Esophagus muscularis mucosa (tissue), 4 donors: ENCODE data around the gene MYPN. TPM values are rescaled to one million over a fixed set of nuclear protein-coding genes. Genes with fewer than 3 reads are reported as not detected.

ENCODE experiments used
- DNase-seq: peaks from one replicate; pipeline ENCODE4 v3.0.0-alpha.2; 2017; ENCODE audit errors: extremely low spot score
- H3K27ac ChIP-seq, 4 donors: fragments of 200-600 bp; sonication (generic); replicated peaks in 1 of 4; 1 replicate in 3 of 4; 2 replicates in 1 of 4; pipeline ENCODE4 v1.5.1; 2016 to 2019; ENCODE audit warnings: mild to moderate bottlenecking in 1 of 4
- H3K27me3 ChIP-seq, 4 donors: fragments of 200-600 bp; sonication (generic); one replicate each; pipeline versions ENCODE4 v1.5.1 to v1.6.0; 2016 to 2019
- H3K36me3 ChIP-seq, 4 donors: fragments of 200-600 bp; sonication (generic); one replicate each; pipeline ENCODE4 v1.5.1; 2016 to 2019
- H3K4me1 ChIP-seq, 4 donors: fragments of 200-600 bp; sonication (generic); one replicate each; pipeline ENCODE4 v1.5.1; 2016 to 2019
- H3K4me3 ChIP-seq, 4 donors: fragments of 200-600 bp; sonication (generic); 1 replicate in 2 of 4; 2 replicates in 2 of 4; pipeline ENCODE4 v1.5.1; 2016 to 2019; ENCODE audit warnings: mild to moderate bottlenecking in 4 of 4, moderate library complexity in 1 of 4
- H3K9me3 ChIP-seq, 4 donors: fragments of 200-600 bp; sonication (generic); 1 replicate in 3 of 4; 2 replicates in 1 of 4; pipeline ENCODE4 v1.5.1; 2016 to 2019
- EP300 ChIP-seq: sonication (generic); formaldehyde crosslinking; IDR thresholded peaks from one replicate; pipeline ENCODE4 v1.6.1; 2017; ENCODE audit warnings: antibody characterized with exemption
- POLR2A ChIP-seq: fragments of 450-650 bp; IDR thresholded peaks from one replicate; pipeline ENCODE4 v1.6.1; 2017; ENCODE audit warnings: antibody characterized with exemption, moderate library complexity, mild to moderate bottlenecking, low read depth
- POLR2AphosphoS5 ChIP-seq, 2 donors: sonication (generic); formaldehyde crosslinking; IDR thresholded peaks; one replicate each; pipeline ENCODE4 v1.6.1; 2017; ENCODE audit warnings: antibody characterized with exemption in 2 of 2
- WGBS: methylation state at CpG from one replicate; pipeline ENCODE4 v1.1.5; 2018; 5-methylcytosine and 5-hydroxymethylcytosine counted together
- intact Hi-C: fragments of 100-400 bp; cut with DNase I; formaldehyde crosslinking; loops from one replicate; pipeline ENCODE4 v1.15.1; 2023
- total RNA-seq, 4 donors: library from RNA; depleted of rRNA; stranded (reverse); fragments of >200 nt; gene quantifications; one replicate each; pipeline versions ENCODE4 v1.1.0 to v1.2.1, GENCODE V29; 2016
- TF ChIP-seq, protein P1 (sequence below), 3 experiments: fragments of 200-600 bp in 2 of 3; fragments of 450-650 bp in 1 of 3; sonication (generic) in 2 of 3; IDR thresholded peaks; one replicate each; pipeline ENCODE4 v1.5.1; 2017 to 2019; ENCODE audit warnings: antibody characterized with exemption in 3 of 3, mild to moderate bottlenecking in 2 of 3, moderate library complexity in 1 of 3

MYPN gene
- total RNA-seq, 4 donors from 2014 or later = 0.50 to 1.5 (median 0.67) TPM

DNA sequence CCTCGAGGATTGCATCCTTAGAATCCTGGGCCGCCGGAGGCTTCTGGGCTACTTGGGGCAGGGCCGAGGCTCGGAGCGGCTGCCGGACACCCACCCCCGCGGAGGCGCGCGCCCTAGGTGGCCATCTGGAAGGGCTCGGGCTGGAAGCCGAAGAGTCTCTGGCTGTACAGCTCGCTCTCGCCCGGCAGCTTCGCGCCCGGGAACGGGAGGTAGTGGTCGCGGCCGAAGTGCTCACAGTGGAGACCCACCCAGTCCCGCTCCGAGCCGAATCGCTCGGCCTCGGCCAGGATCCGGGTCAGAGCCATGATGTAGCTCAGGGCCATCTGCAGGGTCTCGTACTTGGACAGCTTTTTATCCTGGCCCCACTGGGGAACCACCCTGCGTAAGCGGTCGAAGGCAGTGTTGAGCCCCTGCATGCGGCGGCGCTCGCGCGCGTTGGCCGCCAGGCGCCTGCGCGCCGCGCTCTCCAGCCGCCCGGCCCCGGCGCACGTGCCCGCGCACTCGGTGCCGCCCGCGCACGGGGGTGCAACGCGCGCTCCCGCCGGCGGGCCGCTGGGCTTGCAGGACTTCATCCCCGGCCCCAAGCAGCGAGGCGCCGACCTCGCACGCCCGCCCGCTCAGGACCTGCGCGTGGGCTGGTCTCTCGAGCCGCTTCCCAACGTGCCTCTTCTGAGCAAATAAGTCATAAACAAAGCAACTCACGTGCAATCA lies 122.0 kb downstream of the MYPN start:
- DNase-seq = peak; percentile 92

DNA sequence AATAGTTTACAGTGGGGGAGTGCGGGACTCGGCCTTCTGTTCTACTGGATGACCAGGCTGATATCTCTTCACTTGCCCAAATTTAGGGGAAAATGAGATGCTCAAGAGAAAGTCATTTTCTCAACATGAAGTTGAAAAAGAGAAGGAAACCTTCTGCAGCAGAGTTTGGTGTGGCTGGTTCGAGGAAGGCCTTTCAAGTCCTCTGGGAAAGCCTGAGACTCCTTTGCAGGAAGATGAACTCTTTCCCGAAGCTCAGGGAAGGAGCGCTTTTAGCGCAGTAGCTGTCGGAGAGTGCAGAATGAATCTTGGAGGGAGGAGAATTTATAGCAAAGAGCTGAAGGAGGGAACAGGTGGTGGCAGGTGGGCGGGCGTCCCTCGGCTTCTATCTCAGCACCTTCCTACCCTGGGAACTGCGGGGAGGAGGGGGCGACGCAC lies 122.5 kb downstream of the MYPN start, which contains the start of gene ATOH7:
Gene ATOH7, minus strand, starts transcription at position 297 of the 435 bp plus-strand sequence. CDS start 436 bp downstream, outside the sequence.
- no peaks in the 10 kb centered on the region for H3K36me3 ChIP-seq
- H3K4me1 ChIP-seq = peaks cover 0 to 16% (median 13%) of the 10 kb centered on the region in 4 donors
- H3K27ac ChIP-seq = peak within 1 kb of the TSS; percentile 72 to 81 (median 74)
- H3K9me3 ChIP-seq = no peaks in the 10 kb centered on the region
- H3K27me3 ChIP-seq = no peaks in the 10 kb centered on the region
- WGBS = 38% methylated on average over 13 of the region's 13 CpGs
- intact Hi-C loops = no loop called here
- no peak for TF ChIP-seq POLR2A
- TF ChIP-seq EP300 = no peak
- TF ChIP-seq POLR2AphosphoS5 (IDR thresholded peaks at IDR 0.05) = no peak
- TF ChIP-seq, protein P1, sequence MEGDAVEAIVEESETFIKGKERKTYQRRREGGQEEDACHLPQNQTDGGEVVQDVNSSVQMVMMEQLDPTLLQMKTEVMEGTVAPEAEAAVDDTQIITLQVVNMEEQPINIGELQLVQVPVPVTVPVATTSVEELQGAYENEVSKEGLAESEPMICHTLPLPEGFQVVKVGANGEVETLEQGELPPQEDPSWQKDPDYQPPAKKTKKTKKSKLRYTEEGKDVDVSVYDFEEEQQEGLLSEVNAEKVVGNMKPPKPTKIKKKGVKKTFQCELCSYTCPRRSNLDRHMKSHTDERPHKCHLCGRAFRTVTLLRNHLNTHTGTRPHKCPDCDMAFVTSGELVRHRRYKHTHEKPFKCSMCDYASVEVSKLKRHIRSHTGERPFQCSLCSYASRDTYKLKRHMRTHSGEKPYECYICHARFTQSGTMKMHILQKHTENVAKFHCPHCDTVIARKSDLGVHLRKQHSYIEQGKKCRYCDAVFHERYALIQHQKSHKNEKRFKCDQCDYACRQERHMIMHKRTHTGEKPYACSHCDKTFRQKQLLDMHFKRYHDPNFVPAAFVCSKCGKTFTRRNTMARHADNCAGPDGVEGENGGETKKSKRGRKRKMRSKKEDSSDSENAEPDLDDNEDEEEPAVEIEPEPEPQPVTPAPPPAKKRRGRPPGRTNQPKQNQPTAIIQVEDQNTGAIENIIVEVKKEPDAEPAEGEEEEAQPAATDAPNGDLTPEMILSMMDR (IDR thresholded peaks at IDR 0.05) = no peak
- H3K4me3 ChIP-seq = peak within 1 kb of the TSS; percentile 62 to 71 (median 66)
- DNase-seq = peak; percentile 68

More for the DNA sequence above, 122.0 kb downstream of the MYPN start:
- Histone ChIP-seq H3K9me3 (no peaks in the 10 kb centered on the region), H3K27ac (peak overlapping the region; percentile 72 to 81 (median 74)), H3K27me3 (no peaks in the 10 kb centered on the region), H3K4me1 (peaks cover 0 to 16% (median 13%) of the 10 kb centered on the region in 4 donors), H3K36me3 (no peaks in the 10 kb centered on the region), H3K4me3 (peak overlapping the region; percentile 62 to 71 (median 66))
- WGBS = 0% methylated on average over 20 of the region's 81 CpGs
- no peak for TF ChIP-seq EP300
- TF ChIP-seq, protein P1 (IDR thresholded peaks at IDR 0.05) = peak in 1 of 3 experiments; percentile 26
- intact Hi-C loops = no loop called here

DNA sequence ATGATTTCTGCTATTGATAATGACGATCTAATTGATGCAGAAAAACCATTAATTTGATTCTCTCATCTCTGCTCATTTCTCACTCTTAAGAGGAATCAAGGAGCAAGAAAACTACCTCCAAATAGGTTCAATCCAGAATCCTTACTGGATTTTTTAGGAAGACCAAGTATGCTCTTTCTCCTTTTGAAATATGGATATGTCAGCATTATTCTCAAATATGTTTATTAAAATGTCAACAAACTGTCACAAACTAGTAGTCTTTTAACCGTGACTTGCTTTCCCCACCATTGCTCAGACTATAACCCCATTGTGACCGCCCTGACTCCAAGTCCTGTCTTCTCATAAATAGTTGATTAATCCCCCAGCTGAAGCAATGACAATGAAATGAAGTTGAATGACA lies 123.8 kb downstream of the MYPN start:
- no peaks in the 10 kb centered on the region for H3K27me3 ChIP-seq
- H3K4me1 ChIP-seq = peaks cover 0 to 16% (median 13%) of the 10 kb centered on the region in 4 donors
- H3K9me3 ChIP-seq = no peaks in the 10 kb centered on the region
- TF ChIP-seq, protein P1 (IDR thresholded peaks at IDR 0.05) = no peak
- TF ChIP-seq EP300 (no peak), POLR2A (no peak)
- no peaks in the 10 kb centered on the region for H3K36me3 ChIP-seq
- 72% methylated on average over 3 of the region's 3 CpGs for WGBS
- peak; percentile 3 for DNase-seq
- intact Hi-C loops = no loop called here
- H3K27ac ChIP-seq = no peak overlapping the region
- H3K4me3 ChIP-seq = no peak overlapping the region

DNA sequence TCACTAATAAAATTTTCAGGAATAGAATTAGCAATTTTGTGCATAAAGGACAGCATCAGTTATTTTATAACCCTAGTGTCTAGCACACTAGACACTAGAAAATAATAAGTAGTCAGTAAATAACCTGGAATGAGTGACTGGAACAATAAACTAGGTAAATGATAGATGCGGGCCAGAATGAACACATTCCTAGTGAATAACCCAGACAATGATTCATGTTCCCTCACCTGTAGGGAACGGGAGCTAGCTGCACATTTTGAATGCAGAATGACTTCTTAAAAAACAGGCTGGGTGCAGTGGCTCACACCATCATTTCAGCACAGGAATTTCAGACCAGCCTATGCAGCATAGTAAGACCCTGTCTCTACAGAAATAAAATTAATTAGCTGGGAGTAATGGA lies 125.8 kb downstream of the MYPN start:
- intact Hi-C loops = no loop called here
- H3K9me3 ChIP-seq = no peaks in the 10 kb centered on the region
- H3K27ac ChIP-seq = no peak overlapping the region

More for the DNA sequence above, 125.8 kb downstream of the MYPN start:
- TF ChIP-seq POLR2AphosphoS5 (IDR thresholded peaks at IDR 0.05) = no peak
- TF ChIP-seq, protein P1 (IDR thresholded peaks at IDR 0.05) = no peak
- no peak for TF ChIP-seq POLR2A
- no peak for TF ChIP-seq EP300
- H3K27me3 ChIP-seq = no peaks in the 10 kb centered on the region
- H3K36me3 ChIP-seq = no peaks in the 10 kb centered on the region
- peaks cover 0 to 16% (median 13%) of the 10 kb centered on the region in 4 donors for H3K4me1 ChIP-seq
- 72% methylated on average over 2 of the region's 2 CpGs for WGBS
- DNase-seq = peak; percentile 45
- H3K4me3 ChIP-seq = no peak overlapping the region
